Left renal cortex interstitium (tissue), 4 donors: ENCODE results near the gene MAMDC2. TPM values are rescaled to one million over a fixed set of nuclear protein-coding genes. Genes with fewer than 3 reads are reported as not detected.
"Not testable (repeated sequence)": the region's sequence is repeated elsewhere in the genome, so short reads cannot be mapped to it uniquely, and the experiment has no call there.

ENCODE experiments used
- DNase-seq, 4 donors: peaks; one replicate each; pipeline ENCODE4 v3.0.0-alpha.2; 2013; ENCODE audit warnings: low read depth in 4 of 4, low spot score in 2 of 4, missing footprints in 1 of 4
- polyA plus RNA-seq, 4 donors: library from polyadenylated mRNA; unstranded; fragments of 120-200 nt; gene quantifications; one replicate each; pipeline ENCODE4 v1.2.1, GENCODE V29; 2013; ENCODE audit not compliant: insufficient read length in 4 of 4

Gene MAMDC2
- polyA plus RNA-seq, 4 donors = 6.2 to 7.3 (median 6.5) TPM

GRCh38 chr9:70035691-70036090, 8.0 kb upstream of the MAMDC2 start:
- no peak for DNase-seq

- no peak for DNase-seq
These were observed 7.0 kb upstream of the MAMDC2 start for GRCh38 chr9:70036641-70037040.

GRCh38 chr9:70038171-70038621, 5.5 kb upstream of the MAMDC2 start:
- not testable (repeated sequence) for DNase-seq

GRCh38 chr9:70040376-70040903, 3.2 kb upstream of the MAMDC2 start:
- no peak for DNase-seq

- DNase-seq = no peak
These were observed 1.0 kb upstream of the MAMDC2 start for GRCh38 chr9:70042461-70043215.

- no peak for DNase-seq
These were observed 363 bp upstream of the MAMDC2 start for GRCh38 chr9:70043285-70043684.

GRCh38 chr9:70044490-70045307, 1.1 kb downstream of the MAMDC2 start:
- DNase-seq = no peak

- no peak for DNase-seq
These were observed 1.8 kb downstream of the MAMDC2 start for GRCh38 chr9:70045452-70045851.

GRCh38 chr9:70046274-70047070, 2.8 kb downstream of the MAMDC2 start:
- DNase-seq = no peak

- DNase-seq = no peak
These were observed 5.6 kb downstream of the MAMDC2 start for GRCh38 chr9:70049236-70049635.

- DNase-seq = no peak
These were observed 6.1 kb downstream of the MAMDC2 start for GRCh38 chr9:70049672-70050271.

- DNase-seq = no peak
These were observed 9.1 kb downstream of the MAMDC2 start for GRCh38 chr9:70052768-70053167.

GRCh38 chr9:70053864-70054263, 10.2 kb downstream of the MAMDC2 start:
- no peak for DNase-seq

- DNase-seq = no peak
These were observed 10.9 kb downstream of the MAMDC2 start for GRCh38 chr9:70054521-70054920.

GRCh38 chr9:70055406-70056210, 12.0 kb downstream of the MAMDC2 start:
- DNase-seq = no peak

- DNase-seq = no peak
These were observed 12.7 kb downstream of the MAMDC2 start for GRCh38 chr9:70056211-70056944.

- DNase-seq = no peak
These were observed 15.0 kb downstream of the MAMDC2 start for GRCh38 chr9:70058569-70059116.

- no peak for DNase-seq
These were observed 16.7 kb downstream of the MAMDC2 start for GRCh38 chr9:70060148-70060882.
